B cell (primary cell): Measurements from ENCODE around the gene TAS2R60. TPM values are rescaled to one million over a fixed set of nuclear protein-coding genes. Genes with fewer than 3 reads are reported as not detected.
A peak's percentile ranks its signal among the peaks of the same experiment; 100 is the strongest.

ENCODE experiments used
- ATAC-seq: fragments of 200-7000 bp; cut with Tn5 transposase; one replicate; pipeline ENCODE4 v1.10.0; 2021; ENCODE audit warnings: low read depth, mild to moderate bottlenecking, moderate number of reproducible peaks, moderate library complexity
- CTCF ChIA-PET: fragments of 350-600 bp; sonication (Branson Sonifier 250); formaldehyde crosslinking; loops from one replicate; lab custom pipeline; 2021; ENCODE audit warnings: antibody characterized with exemption, inconsistent platforms; lab: Charles Lee
- POLR2A ChIA-PET: fragments of 350-600 bp; sonication (Branson Sonifier 250); formaldehyde crosslinking; loops from one replicate; lab custom pipeline; 2021; ENCODE audit warnings: antibody characterized with exemption; lab: Charles Lee
- DNase-seq: peaks from one replicate; pipeline ENCODE4 v3.0.0; 2013
- H2AFZ ChIP-seq: 2 replicates; pipeline ENCODE4 v1.6.1; 2012; ENCODE audit warnings: mild to moderate bottlenecking, low read depth, low read length; ENCODE audit not compliant: insufficient read depth, poor library complexity, severe bottlenecking
- H3K27ac ChIP-seq, 2 donors: 1 replicate in 1 of 2; 2 replicates in 1 of 2; pipeline ENCODE4 v1.5.1; 2012 to 2013; ENCODE audit warnings: low read length in 2 of 2, mild to moderate bottlenecking in 2 of 2, moderate library complexity in 1 of 2
- H3K27me3 ChIP-seq, 4 experiments: fragments of 200-600 bp in 1 of 4; sonication (generic) in 1 of 4; replicated peaks in 1 of 4; 1 replicate in 2 of 4; 2 replicates in 2 of 4; pipeline versions ENCODE4 v1.6.1 to v1.7.0; 2013 to 2016; ENCODE audit warnings: low read length in 3 of 4, mild to moderate bottlenecking in 2 of 4, mixed read lengths in 1 of 4, moderate library complexity in 1 of 4; ENCODE audit not compliant: insufficient read depth in 4 of 4, control insufficient read depth in 3 of 4; ENCODE audit errors: control extremely low read depth in 1 of 4
- H3K36me3 ChIP-seq, 2 experiments: replicated peaks in 1 of 2; 1 replicate in 1 of 2; 2 replicates in 1 of 2; pipeline versions ENCODE4 v1.6.1 to v1.7.1; 2013; ENCODE audit warnings: low read length in 1 of 2; ENCODE audit not compliant: insufficient read depth in 2 of 2, control insufficient read depth in 1 of 2; ENCODE audit errors: control extremely low read depth in 1 of 2, extremely low read depth in 1 of 2
- H3K4me1 ChIP-seq, 2 donors: fragments of 200-600 bp in 1 of 2; sonication (generic) in 1 of 2; 1 replicate in 1 of 2; 2 replicates in 1 of 2; pipeline versions ENCODE4 v1.5.1 to v1.6.1; 2013 to 2017; ENCODE audit warnings: low read length in 2 of 2; ENCODE audit not compliant: control insufficient read depth in 2 of 2, insufficient read depth in 2 of 2
- H3K4me2 ChIP-seq: replicated peaks from 2 replicates; pipeline ENCODE3; 2012; ENCODE audit warnings: mild to moderate bottlenecking, low read depth, low read length; ENCODE audit not compliant: poor library complexity, severe bottlenecking
- H3K4me3 ChIP-seq, 5 experiments: fragments of 200-600 bp in 1 of 5; sonication (generic) in 1 of 5; 1 replicate in 3 of 5; 2 replicates in 2 of 5; pipeline versions ENCODE4 v1.5.1 to v1.7.0; 2011 to 2016; ENCODE audit warnings: low read length in 4 of 5, mild to moderate bottlenecking in 4 of 5, low read depth in 2 of 5, control low read depth in 1 of 5, moderate library complexity in 1 of 5; ENCODE audit not compliant: insufficient read depth in 1 of 5; ENCODE audit errors: control extremely low read depth in 1 of 5, extremely low read depth in 1 of 5
- H3K79me2 ChIP-seq: fragments of 200-600 bp; sonication (generic); one replicate; pipeline ENCODE4 v1.6.0; 2016; ENCODE audit warnings: low read length; ENCODE audit not compliant: control insufficient read depth, insufficient read depth
- H3K9ac ChIP-seq: fragments of 200-600 bp; sonication (generic); 2 replicates; pipeline ENCODE4 v1.6.1; 2017; ENCODE audit warnings: mild to moderate bottlenecking, low read length, moderate library complexity
- H3K9me3 ChIP-seq, 3 donors: one replicate each; pipeline versions ENCODE4 v1.6.1 to v1.7.1; 2013; ENCODE audit warnings: low read length in 2 of 3; ENCODE audit not compliant: control insufficient read depth in 2 of 3, insufficient read depth in 1 of 3; ENCODE audit errors: control extremely low read depth in 1 of 3
- H4K20me1 ChIP-seq: 2 replicates; pipeline ENCODE4 v1.6.0; 2012; ENCODE audit warnings: mild to moderate bottlenecking, low read length; ENCODE audit not compliant: insufficient read depth, control insufficient read depth, poor library complexity, severe bottlenecking
- H3K27ac Mint-ChIP-seq: one replicate; pipeline ENCODE4 v1.8.0; 2021; ENCODE audit warnings: mixed read lengths
- H3K27me3 Mint-ChIP-seq: one replicate; pipeline ENCODE4 v1.8.0; 2021; ENCODE audit warnings: mixed read lengths
- H3K4me1 Mint-ChIP-seq: one replicate; pipeline ENCODE4 v1.8.0; 2021; ENCODE audit warnings: mixed read lengths
- H3K4me3 Mint-ChIP-seq: one replicate; pipeline ENCODE4 v1.8.0; 2021; ENCODE audit warnings: mixed read lengths
- H3K9me3 Mint-ChIP-seq: one replicate; pipeline ENCODE4 v1.8.0; 2022; ENCODE audit warnings: mixed read lengths; ENCODE audit not compliant: insufficient read depth
- CTCF ChIP-seq: fragments of 200-600 bp; IDR thresholded peaks from one replicate; pipeline ENCODE4 v1.8.0; 2022; ENCODE audit warnings: antibody characterized with exemption, mild to moderate bottlenecking
- EZH2 ChIP-seq: IDR thresholded peaks from 2 replicates; pipeline ENCODE4 v1.6.1; 2012; ENCODE audit warnings: borderline replicate concordance, low read depth, mild to moderate bottlenecking, moderate library complexity, low read length; ENCODE audit not compliant: insufficient read depth, poor library complexity, severe bottlenecking
- WGBS: methylation state at CpG from one replicate; pipeline ENCODE4 v1.1.5; 2013; ENCODE audit warnings: missing lambda C conversion rate; ENCODE audit not compliant: insufficient coverage; 5-methylcytosine and 5-hydroxymethylcytosine counted together
- intact Hi-C: fragments of 100-400 bp; cut with micrococcal nuclease; formaldehyde crosslinking; loops from one replicate; pipeline ENCODE4 v1.10.0; 2022
- polyA plus RNA-seq: library from polyadenylated mRNA; depleted of rRNA; stranded (reverse); fragments of >200 nt; gene quantifications from 2 replicates; pipeline ENCODE4 v1.2.3, GENCODE V29; 2012
- total RNA-seq, 2 donors: library from RNA; stranded (reverse); fragments of 120-200 nt in 1 of 2; gene quantifications; 1 replicate in 1 of 2; 2 replicates in 1 of 2; pipeline versions ENCODE4 v1.2.3 to v1.2.4, GENCODE V29; 2013 to 2022

Gene TAS2R60
- total and polyA plus RNA-seq, 2 donors (not counting 1 experiment from before 2014, with no cell fraction given): not detected

GRCh38 chr7:143408252-143408685, 35.0 kb upstream of the TAS2R60 start:
- Histone ChIP-seq H4K20me1 (no peaks in the 10 kb centered on the region), H3K4me2 (peak overlapping the region; percentile 76), H2AFZ (peak overlapping the region; percentile 57), H3K4me1 (peaks cover 27 to 29% of the 10 kb centered on the region in 2 donors), H3K36me3 (no peaks in the 10 kb centered on the region), H3K4me3 (no peak overlapping the region), H3K79me2 (no peaks in the 10 kb centered on the region), H3K9ac (no peak overlapping the region), H3K27ac (no peak overlapping the region), H3K9me3 (no peaks in the 10 kb centered on the region), H3K27me3 (peaks cover 0 to 34% (median 16%) of the 10 kb centered on the region in 4 experiments)
- Mint-ChIP-seq H3K4me1 (peaks cover 29% of the 10 kb centered on the region), H3K27me3 (peaks cover 31% of the 10 kb centered on the region), H3K4me3 (peak overlapping the region; percentile 69), H3K27ac (no peak overlapping the region), H3K9me3 (no peaks in the 10 kb centered on the region)
- intact Hi-C loops: loop anchor here (2.0 kb wide), 1 partner anchor 27 kb away; the partner anchor contains the start of gene ZYX
- ATAC-seq (peak; percentile 18), DNase-seq (no peak)
- POLR2A ChIA-PET: interaction anchor here (1.0 to 1.4 kb wide), 2 partner anchors 26 to 28 kb away, joined by 3 to 4 read pairs; no protein-coding TSS in a partner anchor
- CTCF ChIA-PET: interaction anchor here (2.7 to 3.0 kb wide), 3 partner anchors 8 to 168 kb away, joined by 15 to 23 read pairs (median 16); no protein-coding TSS in a partner anchor
- TF ChIP-seq EZH2: no peak
- TF ChIP-seq CTCF: no peak
- WGBS: 13% methylated on average over 17 of the region's 20 CpGs
